Rectal smooth muscle tissue (tissue), 1 donor: ENCODE measurements around the gene GREM2.

Source experiments
- H3K27ac ChIP-seq: one replicate; pipeline ENCODE4 v1.7.0; 2013; ENCODE audit warnings: low read depth, low read length, inconsistent platforms
- H3K27me3 ChIP-seq: one replicate; pipeline ENCODE4 v1.7.0; 2013; ENCODE audit warnings: low read length; ENCODE audit not compliant: control insufficient read depth, insufficient read depth
- H3K36me3 ChIP-seq: one replicate; pipeline ENCODE4 v1.7.0; 2013; ENCODE audit warnings: low read length; ENCODE audit not compliant: control insufficient read depth, insufficient read depth
- H3K4me1 ChIP-seq: one replicate; pipeline ENCODE4 v1.7.0; 2013; ENCODE audit warnings: low read length; ENCODE audit not compliant: control insufficient read depth, insufficient read depth
- H3K4me3 ChIP-seq: one replicate; pipeline ENCODE4 v1.7.0; 2013; ENCODE audit warnings: low read length
- H3K9ac ChIP-seq: one replicate; pipeline ENCODE4 v1.7.0; 2013; ENCODE audit warnings: low read length

Gene GREM2

GRCh38 chr1:240602189-240602588 lies 9.8 kb downstream of the GREM2 start:
- no peaks in the 10 kb centered on the region for H3K36me3 ChIP-seq
- no peak overlapping the region for H3K27ac ChIP-seq
- no peaks in the 10 kb centered on the region for H3K4me1 ChIP-seq
- no peak overlapping the region for H3K4me3 ChIP-seq
- H3K27me3 ChIP-seq = no peaks in the 10 kb centered on the region
- H3K9ac ChIP-seq = no peak overlapping the region

DNA sequence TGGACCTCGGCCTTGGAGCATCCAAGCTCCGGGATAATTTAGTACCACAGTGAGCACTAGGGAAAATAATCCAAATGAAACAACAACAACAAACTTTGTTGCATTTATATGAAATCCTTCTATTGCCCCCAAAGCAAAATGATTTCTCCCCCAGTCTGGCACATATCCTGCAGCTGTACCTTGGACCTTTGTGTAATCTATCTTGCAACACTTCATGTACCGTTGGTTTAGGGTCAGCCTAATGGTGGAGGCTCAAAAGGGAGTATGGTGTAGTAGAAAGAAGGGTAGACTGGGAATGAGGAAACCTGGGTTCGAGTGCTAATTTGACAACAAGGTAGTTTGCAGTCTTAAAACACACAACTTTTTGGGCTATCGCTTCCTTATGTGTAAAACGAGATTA lies 12.1 kb downstream of the GREM2 start:
- H3K27me3 ChIP-seq = no peaks in the 10 kb centered on the region
- no peak overlapping the region for H3K27ac ChIP-seq
- H3K4me1 ChIP-seq = no peaks in the 10 kb centered on the region
- no peaks in the 10 kb centered on the region for H3K36me3 ChIP-seq
- no peak overlapping the region for H3K9ac ChIP-seq
- no peak overlapping the region for H3K4me3 ChIP-seq

DNA sequence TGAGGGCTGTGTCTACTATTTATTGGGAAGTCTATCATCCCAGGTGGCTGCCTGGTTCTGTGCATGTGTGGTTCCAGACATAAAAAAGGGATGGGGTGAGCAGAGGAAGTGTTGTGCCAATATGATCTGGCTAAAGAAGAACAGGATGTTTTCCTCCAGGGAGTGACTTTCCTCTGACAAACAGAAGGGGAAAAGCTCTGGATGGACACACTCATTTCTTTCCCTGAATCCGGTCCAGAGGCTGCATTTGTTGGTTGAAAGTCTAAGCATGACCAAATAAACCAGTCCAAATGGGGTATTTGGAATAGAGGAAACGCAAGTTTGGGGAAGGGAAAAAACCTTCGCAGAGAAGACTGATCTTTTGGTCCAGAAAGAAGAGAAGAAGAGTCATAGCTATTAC lies 12.7 kb downstream of the GREM2 start:
- Histone ChIP-seq H3K9ac (no peak overlapping the region), H3K27me3 (no peaks in the 10 kb centered on the region)

DNA sequence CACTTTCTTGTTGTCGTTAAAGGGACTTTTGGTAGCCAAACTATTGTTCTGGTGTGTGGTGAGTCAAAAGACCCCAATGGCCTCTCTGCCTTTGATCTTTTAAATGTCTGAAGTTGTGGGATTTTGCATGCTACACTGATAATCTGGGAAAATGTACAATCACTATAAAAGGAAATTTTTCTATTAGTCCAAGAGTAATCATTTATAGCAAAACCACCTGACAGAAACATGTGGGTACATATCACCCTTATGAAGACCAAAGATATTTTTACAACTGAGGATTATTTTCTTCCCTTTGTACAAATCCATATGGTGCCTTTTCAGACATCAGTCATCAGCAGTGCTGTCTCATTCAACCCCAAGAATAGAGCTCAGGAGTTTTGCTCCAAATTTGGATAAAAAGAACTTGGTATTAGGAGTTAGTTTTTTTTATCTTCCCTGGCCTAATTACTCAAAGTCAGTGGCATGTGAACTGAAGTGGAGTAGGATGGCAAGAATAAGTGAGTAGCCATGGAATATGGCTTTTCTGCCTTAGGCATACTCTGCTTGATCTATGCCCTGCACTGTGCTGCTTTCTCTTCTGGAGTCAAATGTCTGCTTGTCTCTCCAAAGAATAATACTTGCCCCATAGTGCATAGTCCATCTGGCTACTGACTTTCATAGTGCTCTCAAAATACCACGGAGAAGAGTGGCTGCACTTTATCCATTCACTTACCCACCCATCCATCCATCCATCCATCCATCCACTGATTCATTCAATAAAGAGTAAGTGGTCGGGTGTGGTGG lies 13.5 kb downstream of the GREM2 start:
- no peak overlapping the region for H3K9ac ChIP-seq
- peak overlapping the region; percentile 83 for H3K27ac ChIP-seq

More for the DNA sequence above, 12.7 kb downstream of the GREM2 start:
- Histone ChIP-seq H3K27ac (no peak overlapping the region), H3K4me3 (no peak overlapping the region), H3K36me3 (no peaks in the 10 kb centered on the region), H3K4me1 (no peaks in the 10 kb centered on the region)

DNA sequence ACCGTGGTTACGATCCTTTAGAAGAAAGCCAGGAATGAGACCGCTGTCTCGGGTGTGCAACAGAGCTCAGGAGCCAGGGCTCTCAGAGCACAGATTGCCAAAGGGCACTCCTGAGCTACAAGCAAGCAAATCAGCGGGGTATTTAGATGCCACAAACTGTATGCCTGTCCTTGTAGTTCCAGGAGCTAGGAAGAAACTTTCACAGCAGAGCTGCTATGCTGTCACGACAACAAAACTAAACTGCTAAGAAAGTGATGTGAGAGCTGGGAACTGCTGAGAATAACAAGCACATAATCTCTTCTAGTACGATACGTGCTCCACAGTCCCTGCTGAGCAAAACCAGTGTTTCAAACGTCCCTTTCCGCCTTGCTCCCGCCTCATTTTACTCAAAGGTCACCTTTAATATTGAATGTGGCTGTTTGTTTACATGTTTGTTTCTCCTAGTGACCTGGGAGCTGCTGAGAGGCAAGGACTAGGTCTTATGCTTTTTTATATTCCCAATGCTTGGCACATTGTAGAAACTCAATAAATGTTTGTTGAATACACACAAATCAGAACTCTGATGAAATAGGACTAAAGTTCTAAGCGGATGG lies 14.7 kb downstream of the GREM2 start:
- H3K4me3 ChIP-seq = peak overlapping the region; percentile 45
- peak overlapping the region; percentile 83 for H3K27ac ChIP-seq

More for the DNA sequence above, 13.5 kb downstream of the GREM2 start:
- no peak overlapping the region for H3K4me3 ChIP-seq
- no peaks in the 10 kb centered on the region for H3K4me1 ChIP-seq
- no peaks in the 10 kb centered on the region for H3K27me3 ChIP-seq
- H3K36me3 ChIP-seq = no peaks in the 10 kb centered on the region

GRCh38 chr1:240595476-240595875 lies 16.5 kb downstream of the GREM2 start:
- Histone ChIP-seq H3K9ac (no peak overlapping the region), H3K27ac (no peak overlapping the region), H3K36me3 (no peaks in the 10 kb centered on the region), H3K4me1 (no peaks in the 10 kb centered on the region), H3K4me3 (no peak overlapping the region), H3K27me3 (no peaks in the 10 kb centered on the region)

More for the DNA sequence above, 14.7 kb downstream of the GREM2 start:
- no peak overlapping the region for H3K9ac ChIP-seq
- H3K4me1 ChIP-seq = no peaks in the 10 kb centered on the region
- no peaks in the 10 kb centered on the region for H3K27me3 ChIP-seq
- H3K36me3 ChIP-seq = no peaks in the 10 kb centered on the region

- Histone ChIP-seq H3K9ac (no peak overlapping the region), H3K27ac (no peak overlapping the region), H3K4me3 (no peak overlapping the region), H3K36me3 (no peaks in the 10 kb centered on the region), H3K27me3 (no peaks in the 10 kb centered on the region), H3K4me1 (no peaks in the 10 kb centered on the region)
These were observed 20.4 kb downstream of the GREM2 start for GRCh38 chr1:240591564-240591963.

- Histone ChIP-seq H3K27me3 (no peaks in the 10 kb centered on the region), H3K4me1 (no peaks in the 10 kb centered on the region), H3K27ac (no peak overlapping the region), H3K4me3 (no peak overlapping the region), H3K9ac (no peak overlapping the region), H3K36me3 (no peaks in the 10 kb centered on the region)
These were observed 20.9 kb downstream of the GREM2 start for GRCh38 chr1:240591078-240591477.

GRCh38 chr1:240589585-240590110 lies 22.3 kb downstream of the GREM2 start:
- H3K27ac ChIP-seq = no peak overlapping the region
- no peaks in the 10 kb centered on the region for H3K27me3 ChIP-seq
- no peak overlapping the region for H3K9ac ChIP-seq
- no peaks in the 10 kb centered on the region for H3K36me3 ChIP-seq
- no peaks in the 10 kb centered on the region for H3K4me1 ChIP-seq
- H3K4me3 ChIP-seq = no peak overlapping the region

DNA sequence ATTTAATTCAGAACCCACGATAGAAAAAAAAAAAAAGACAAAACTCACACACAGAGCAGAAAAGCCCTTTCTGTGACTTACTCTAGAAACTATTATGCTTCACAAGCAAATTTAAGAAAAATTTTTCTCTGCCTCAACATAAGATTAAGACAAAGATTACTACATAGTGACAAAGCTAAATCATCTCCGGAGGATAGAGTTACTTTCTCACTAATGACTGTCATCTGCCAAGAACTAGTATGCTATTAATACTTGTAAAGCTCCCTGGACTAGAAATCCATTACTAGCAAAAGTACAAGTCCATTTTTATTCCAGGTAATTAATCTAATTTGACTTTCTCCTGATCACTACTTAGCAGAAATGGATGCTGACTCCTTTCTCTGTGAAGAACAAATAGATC lies 25.9 kb downstream of the GREM2 start:
- Histone ChIP-seq H3K9ac (no peak overlapping the region), H3K36me3 (no peaks in the 10 kb centered on the region), H3K27ac (no peak overlapping the region), H3K4me3 (no peak overlapping the region), H3K4me1 (no peaks in the 10 kb centered on the region), H3K27me3 (no peaks in the 10 kb centered on the region)

DNA sequence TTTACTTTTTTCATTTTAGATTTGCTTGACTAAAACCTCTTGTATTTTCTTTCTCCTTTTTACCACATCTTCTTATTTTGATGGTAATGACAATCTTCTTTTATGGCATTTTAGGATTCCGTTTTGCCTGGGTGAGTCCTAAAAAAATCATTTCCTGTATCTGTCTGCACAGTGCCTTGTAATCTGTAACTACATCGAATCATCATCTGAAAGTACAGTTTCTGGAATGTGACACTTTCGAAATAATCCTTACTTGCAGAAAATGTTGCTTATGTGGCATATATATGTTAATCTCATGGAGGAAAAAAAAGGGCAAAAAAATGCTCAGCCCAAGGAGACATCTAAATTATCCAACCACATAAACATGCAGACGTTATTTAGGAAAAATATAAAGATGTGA lies 29.0 kb downstream of the GREM2 start:
- Histone ChIP-seq H3K9ac (no peak overlapping the region), H3K4me3 (no peak overlapping the region), H3K27me3 (no peaks in the 10 kb centered on the region), H3K36me3 (no peaks in the 10 kb centered on the region), H3K27ac (no peak overlapping the region), H3K4me1 (no peaks in the 10 kb centered on the region)

- no peak overlapping the region for H3K27ac ChIP-seq
- H3K9ac ChIP-seq = no peak overlapping the region
- no peaks in the 10 kb centered on the region for H3K4me1 ChIP-seq
- no peak overlapping the region for H3K4me3 ChIP-seq
- no peaks in the 10 kb centered on the region for H3K36me3 ChIP-seq
- no peaks in the 10 kb centered on the region for H3K27me3 ChIP-seq
These were observed 32.4 kb downstream of the GREM2 start for GRCh38 chr1:240579511-240579910.

DNA sequence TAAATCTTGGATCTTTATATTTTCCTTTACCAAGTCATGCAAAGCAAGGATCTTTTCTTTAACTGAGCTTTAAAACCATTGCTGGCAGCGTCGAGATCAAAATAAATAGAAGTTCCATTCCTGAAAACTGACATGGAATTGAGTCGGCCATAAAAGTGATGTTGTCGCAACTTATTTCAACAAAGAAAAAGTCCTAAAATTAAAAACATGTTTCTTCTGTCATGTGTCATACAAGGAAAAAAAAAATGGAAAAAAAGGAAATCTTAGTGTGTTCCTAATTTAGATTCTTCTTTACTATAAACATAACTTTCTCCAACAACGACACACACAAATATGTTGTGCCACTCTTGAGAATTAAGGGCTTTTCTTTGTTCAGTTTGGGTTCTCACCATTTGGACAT lies 34.9 kb downstream of the GREM2 start:
- Histone ChIP-seq H3K36me3 (no peaks in the 10 kb centered on the region), H3K9ac (no peak overlapping the region), H3K4me3 (no peak overlapping the region), H3K27me3 (no peaks in the 10 kb centered on the region), H3K4me1 (no peaks in the 10 kb centered on the region), H3K27ac (no peak overlapping the region)
